GM18502 (cell line): Measurements from ENCODE around the gene PSEN2.
"Not testable (repeated sequence)": the region's sequence is repeated elsewhere in the genome, so short reads cannot be mapped to it uniquely, and the experiment has no call there.

Experiments
- ATAC-seq: cut with Tn5 transposase; IDR thresholded peaks from one replicate; pipeline ENCODE4 v1.9.1; 2021; ENCODE audit warnings: mild to moderate bottlenecking; ENCODE audit not compliant: unreplicated experiment, poor library complexity

PSEN2 gene

GRCh38 chr1:226870401-226871279 lies at the start of gene PSEN2:
TSS of gene PSEN2 (plus strand) at chr1:226870616. CDS start at chr1:226881908, 11,292 bp downstream.
- peak; percentile 93 for ATAC-seq

- ATAC-seq = no peak
Measured at GRCh38 chr1:226820941-226821718, 49.3 kb upstream of the PSEN2 start.

- no peak for ATAC-seq
Measured at GRCh38 chr1:226821719-226822085, 48.7 kb upstream of the PSEN2 start.

GRCh38 chr1:226823643-226824042 lies 46.8 kb upstream of the PSEN2 start:
- ATAC-seq = no peak

- no peak for ATAC-seq
Measured at GRCh38 chr1:226825037-226825745, 45.2 kb upstream of the PSEN2 start.

- no peak for ATAC-seq
Measured at GRCh38 chr1:226825746-226826100, 44.7 kb upstream of the PSEN2 start.

GRCh38 chr1:226826479-226827261 lies 43.7 kb upstream of the PSEN2 start:
- ATAC-seq = no peak

GRCh38 chr1:226827458-226827857 lies 43.0 kb upstream of the PSEN2 start:
- no peak for ATAC-seq

- peak; percentile 91 for ATAC-seq
Measured at GRCh38 chr1:226827968-226828513, 42.4 kb upstream of the PSEN2 start.

GRCh38 chr1:226829105-226829504 lies 41.3 kb upstream of the PSEN2 start:
- no peak for ATAC-seq

- no peak for ATAC-seq
Measured at GRCh38 chr1:226831953-226832352, 38.5 kb upstream of the PSEN2 start.

GRCh38 chr1:226832613-226833012 lies 37.8 kb upstream of the PSEN2 start:
- ATAC-seq = no peak

GRCh38 chr1:226834179-226834578 lies 36.2 kb upstream of the PSEN2 start:
- ATAC-seq = not testable (repeated sequence)

GRCh38 chr1:226835396-226835795 lies 35.0 kb upstream of the PSEN2 start:
- not testable (repeated sequence) for ATAC-seq

GRCh38 chr1:226837966-226838365 lies 32.5 kb upstream of the PSEN2 start:
- not testable (repeated sequence) for ATAC-seq

- no peak for ATAC-seq
Measured at GRCh38 chr1:226838456-226838855, 32.0 kb upstream of the PSEN2 start.

GRCh38 chr1:226845624-226846023 lies 24.8 kb upstream of the PSEN2 start:
- peak; percentile 47 for ATAC-seq

GRCh38 chr1:226846786-226847185 lies 23.6 kb upstream of the PSEN2 start:
- ATAC-seq = no peak

- not testable (repeated sequence) for ATAC-seq
Measured at GRCh38 chr1:226854548-226854947, 15.9 kb upstream of the PSEN2 start.

- no peak for ATAC-seq
Measured at GRCh38 chr1:226862890-226863289, 7.5 kb upstream of the PSEN2 start.
